Adrenal gland (tissue), 5 donors: ENCODE results near the gene ETNK2.

Source experiments
- CTCF ChIP-seq, 6 experiments: fragments of 450-650 bp in 4 of 6; fragments of 200-600 bp in 2 of 6; sonication (generic) in 1 of 6; IDR thresholded peaks; 1 replicate in 5 of 6; 2 replicates in 1 of 6; pipeline versions ENCODE4 v1.5.1 to v1.8.0; 2016 to 2021; ENCODE audit warnings: antibody characterized with exemption in 6 of 6, mild to moderate bottlenecking in 2 of 6, moderate library complexity in 1 of 6
- POLR2A ChIP-seq, 2 donors: fragments of 450-650 bp; IDR thresholded peaks; one replicate each; pipeline ENCODE4 v1.6.1; 2017; ENCODE audit warnings: antibody characterized with exemption in 2 of 2, mild to moderate bottlenecking in 2 of 2, moderate library complexity in 1 of 2
- donor health status: DM: no; HTN: no; CAD: no.

GRCh38 chr1:204091066-204091465, 60.8 kb downstream of the ETNK2 start:
- TF ChIP-seq CTCF (IDR thresholded peaks at IDR 0.05) (no peak), POLR2A (IDR thresholded peaks at IDR 0.05) (no peak)
